GM23338 (cell line): ENCODE data around the gene NHLH1. TPM values are rescaled to one million over a fixed set of nuclear protein-coding genes. Genes with fewer than 3 reads are reported as not detected.

Experiments
- ATAC-seq: fragments of 200-7000 bp; cut with Tn5 transposase; 3 replicates; pipeline ENCODE4 v1.9.1; 2020
- DNase-seq: peaks from one replicate; pipeline ENCODE4 v3.0.0-alpha.2; 2015; ENCODE audit warnings: low spot score
- H2AFZ ChIP-seq: fragments of 200-600 bp; sonication (generic); 2 replicates; pipeline ENCODE4 v1.8.0; 2016; ENCODE audit warnings: antibody characterized with exemption, mild to moderate bottlenecking, moderate library complexity
- H3F3A ChIP-seq: fragments of 200-600 bp; sonication (generic); replicated peaks from 2 replicates; pipeline ENCODE4 v1.8.0; 2017; ENCODE audit warnings: antibody characterized with exemption, mixed run types, low read depth
- H3K27ac ChIP-seq: fragments of 200-600 bp; sonication (generic); 2 replicates; pipeline ENCODE4 v1.6.1; 2016; ENCODE audit warnings: low read depth
- H3K27me3 ChIP-seq: fragments of 200-600 bp; sonication (generic); 2 replicates; pipeline ENCODE4 v1.8.0; 2016; ENCODE audit warnings: mild to moderate bottlenecking, mixed run types, moderate library complexity; ENCODE audit not compliant: insufficient read depth
- H3K36me3 ChIP-seq: fragments of 200-600 bp; sonication (generic); 2 replicates; pipeline ENCODE4 v1.8.0; 2016; ENCODE audit warnings: mild to moderate bottlenecking; ENCODE audit not compliant: insufficient read depth
- H3K4me1 ChIP-seq: fragments of 200-600 bp; sonication (generic); 2 replicates; pipeline ENCODE4 v1.8.0; 2016; ENCODE audit warnings: mild to moderate bottlenecking, moderate library complexity; ENCODE audit not compliant: insufficient read depth
- H3K4me2 ChIP-seq: fragments of 200-600 bp; sonication (generic); 2 replicates; pipeline ENCODE4 v1.7.1; 2017; ENCODE audit warnings: mixed run types
- H3K4me3 ChIP-seq: fragments of 200-600 bp; sonication (generic); 2 replicates; pipeline ENCODE4 v1.6.1; 2016; ENCODE audit warnings: mixed run types
- H3K79me2 ChIP-seq: fragments of 200-600 bp; sonication (generic); replicated peaks from 2 replicates; pipeline ENCODE4 v1.8.0; 2017; ENCODE audit warnings: mild to moderate bottlenecking; ENCODE audit not compliant: insufficient read depth
- H3K9me2 ChIP-seq: fragments of 200-600 bp; sonication (generic); 2 replicates; pipeline ENCODE4 v1.8.0; 2017; ENCODE audit not compliant: insufficient read depth
- H4K20me1 ChIP-seq: fragments of 200-600 bp; sonication (generic); replicated peaks from 2 replicates; pipeline ENCODE4 v1.8.0; 2017; ENCODE audit warnings: mild to moderate bottlenecking; ENCODE audit not compliant: insufficient read depth
- H3K27ac Mint-ChIP-seq: 2 replicates; pipeline ENCODE4 v1.8.0; 2020; ENCODE audit warnings: inconsistent platforms, mild to moderate bottlenecking, moderate library complexity, mixed read lengths
- H3K27me3 Mint-ChIP-seq: 3 replicates; pipeline ENCODE4 v1.8.0; 2022; ENCODE audit warnings: low read depth, mild to moderate bottlenecking, moderate library complexity, mixed read lengths, inconsistent platforms; ENCODE audit not compliant: insufficient read depth, poor library complexity
- H3K36me3 Mint-ChIP-seq: 3 replicates; pipeline ENCODE4 v1.8.0; 2021; ENCODE audit warnings: low read depth, mild to moderate bottlenecking, inconsistent platforms, moderate library complexity, mixed read lengths
- H3K4me1 Mint-ChIP-seq: 3 replicates; pipeline ENCODE4 v1.8.0; 2020; ENCODE audit warnings: mild to moderate bottlenecking, inconsistent platforms, mixed read lengths
- H3K4me3 Mint-ChIP-seq: 3 replicates; pipeline ENCODE4 v1.8.0; 2021; ENCODE audit warnings: moderate library complexity, mild to moderate bottlenecking, inconsistent platforms, mixed read lengths
- H3K9me3 Mint-ChIP-seq: 3 replicates; pipeline ENCODE4 v1.8.0; 2020; ENCODE audit warnings: moderate library complexity, mild to moderate bottlenecking, inconsistent platforms, mixed read lengths
- CREB1 ChIP-seq: fragments of 250-450 bp; sonication (Bioruptor Pico); IDR thresholded peaks from 2 replicates; pipeline ENCODE4 v1.5.0; 2020; ENCODE audit warnings: low read depth, mild to moderate bottlenecking, moderate library complexity
- EZH2 ChIP-seq: fragments of 200-600 bp; sonication (generic); IDR thresholded peaks from one replicate; pipeline ENCODE4 v1.8.0; 2017; ENCODE audit warnings: antibody characterized with exemption, mild to moderate bottlenecking, low read depth; ENCODE audit not compliant: unreplicated experiment
- JUNB ChIP-seq: IDR thresholded peaks from one replicate; pipeline ENCODE4 v1.6.1; 2016; ENCODE audit warnings: antibody characterized with exemption; ENCODE audit not compliant: unreplicated experiment
- NANOG ChIP-seq: IDR thresholded peaks from 2 replicates; pipeline ENCODE4 v1.6.1; 2016; ENCODE audit warnings: antibody characterized with exemption, borderline replicate concordance
- POLR2AphosphoS5 ChIP-seq: IDR thresholded peaks from 2 replicates; pipeline ENCODE4 v1.6.1; 2016; ENCODE audit warnings: antibody characterized with exemption, low read depth
- STAT1 ChIP-seq: IDR thresholded peaks from one replicate; pipeline ENCODE4 v1.6.1; 2016; ENCODE audit warnings: antibody characterized with exemption; ENCODE audit not compliant: unreplicated experiment
- ZNF114 ChIP-seq: fragments of 250-450 bp; sonication (Bioruptor Pico); IDR thresholded peaks from 2 replicates; pipeline ENCODE4 v1.5.0; 2020; ENCODE audit warnings: mild to moderate bottlenecking, moderate library complexity
- ZNF331 ChIP-seq: fragments of 250-450 bp; sonication (Bioruptor Pico); IDR thresholded peaks from 2 replicates; pipeline ENCODE4 v1.5.0; 2020; ENCODE audit warnings: low read depth, mild to moderate bottlenecking, moderate library complexity
- polyA plus RNA-seq: library from polyadenylated mRNA; unstranded; fragments of >200 nt; fragmentation: Nextera tagmentation; extraction: Ambion mirVana; gene quantifications from 2 replicates; pipeline ENCODE4 v1.2.1, GENCODE V29; 2016
- total RNA-seq: library from RNA; depleted of rRNA; stranded (reverse); fragments of >200 nt; shearing (Covaris generic); gene quantifications from 2 replicates; pipeline ENCODE4 v1.2.3, GENCODE V29; 2014
- TF ChIP-seq, protein P1 (sequence below): IDR thresholded peaks from one replicate; pipeline ENCODE4 v1.6.1; 2018; ENCODE audit warnings: antibody characterized with exemption; ENCODE audit not compliant: unreplicated experiment
- TF ChIP-seq, protein P2 (sequence below): IDR thresholded peaks from 2 replicates; pipeline ENCODE4 v1.6.1; 2016; ENCODE audit warnings: antibody characterized with exemption

NHLH1 gene
- total and polyA plus RNA-seq, 2 experiments from 2014 or later: 0.69 to 0.89 TPM

DNA sequence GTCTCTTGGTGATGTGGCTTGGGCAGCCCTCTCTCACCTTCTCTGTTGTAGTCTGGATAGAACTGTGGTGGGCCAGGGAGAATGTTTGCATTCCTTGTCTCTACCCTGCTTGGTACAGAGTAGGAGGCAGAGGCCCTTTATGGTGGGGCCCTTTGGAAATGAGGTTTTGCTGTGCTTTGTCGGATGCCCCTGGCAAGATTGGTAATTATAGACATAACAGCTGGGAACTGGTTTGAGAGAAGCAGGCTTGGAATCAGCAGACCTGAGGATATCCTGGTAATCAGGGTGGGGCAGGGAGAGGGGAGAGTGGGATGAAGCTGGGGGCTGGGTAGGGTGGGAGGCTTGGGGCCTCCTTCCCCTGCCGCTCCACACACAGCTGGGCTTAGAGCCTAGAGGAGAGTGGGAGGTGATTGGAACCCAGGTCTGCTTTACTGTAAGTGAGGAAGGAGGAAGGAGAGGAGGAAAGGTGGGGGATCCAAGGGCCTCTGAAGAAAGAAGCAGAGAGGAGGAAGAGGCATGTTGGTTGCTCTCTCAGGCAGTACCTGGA lies 38.5 kb downstream of the NHLH1 start:
- H3K4me1 Mint-ChIP-seq: peaks cover 83% of the 10 kb centered on the region
- Histone ChIP-seq H3K4me2 (no peak overlapping the region), H3K4me3 (no peak overlapping the region), H3K79me2 (peaks cover 98% of the 10 kb centered on the region), H3K27me3 (no peaks in the 10 kb centered on the region), H2AFZ (no peak overlapping the region), H3K27ac (no peak overlapping the region), H3K4me1 (peaks cover 65% of the 10 kb centered on the region), H3K9me2 (no peaks in the 10 kb centered on the region), H4K20me1 (peaks cover 24% of the 10 kb centered on the region; the same call in 1 of the 2 replicates), H3F3A (0 out of 2 replicates have a peak, but pooled peaks cover 3% of the 10 kb centered on the region), H3K36me3 (no peaks in the 10 kb centered on the region)
- H3K27ac Mint-ChIP-seq: no peak overlapping the region
- H3K36me3 Mint-ChIP-seq: peaks cover 16% of the 10 kb centered on the region
- DNase-seq: no peak
- no peak for ATAC-seq
- H3K9me3 Mint-ChIP-seq: no peaks in the 10 kb centered on the region
- TF ChIP-seq CREB1 (CRISPR knock-in tag): no peak
- no peak for TF ChIP-seq STAT1
- TF ChIP-seq ZNF331 (CRISPR knock-in tag): no peak
- TF ChIP-seq JUNB: no peak
- TF ChIP-seq, protein P1, sequence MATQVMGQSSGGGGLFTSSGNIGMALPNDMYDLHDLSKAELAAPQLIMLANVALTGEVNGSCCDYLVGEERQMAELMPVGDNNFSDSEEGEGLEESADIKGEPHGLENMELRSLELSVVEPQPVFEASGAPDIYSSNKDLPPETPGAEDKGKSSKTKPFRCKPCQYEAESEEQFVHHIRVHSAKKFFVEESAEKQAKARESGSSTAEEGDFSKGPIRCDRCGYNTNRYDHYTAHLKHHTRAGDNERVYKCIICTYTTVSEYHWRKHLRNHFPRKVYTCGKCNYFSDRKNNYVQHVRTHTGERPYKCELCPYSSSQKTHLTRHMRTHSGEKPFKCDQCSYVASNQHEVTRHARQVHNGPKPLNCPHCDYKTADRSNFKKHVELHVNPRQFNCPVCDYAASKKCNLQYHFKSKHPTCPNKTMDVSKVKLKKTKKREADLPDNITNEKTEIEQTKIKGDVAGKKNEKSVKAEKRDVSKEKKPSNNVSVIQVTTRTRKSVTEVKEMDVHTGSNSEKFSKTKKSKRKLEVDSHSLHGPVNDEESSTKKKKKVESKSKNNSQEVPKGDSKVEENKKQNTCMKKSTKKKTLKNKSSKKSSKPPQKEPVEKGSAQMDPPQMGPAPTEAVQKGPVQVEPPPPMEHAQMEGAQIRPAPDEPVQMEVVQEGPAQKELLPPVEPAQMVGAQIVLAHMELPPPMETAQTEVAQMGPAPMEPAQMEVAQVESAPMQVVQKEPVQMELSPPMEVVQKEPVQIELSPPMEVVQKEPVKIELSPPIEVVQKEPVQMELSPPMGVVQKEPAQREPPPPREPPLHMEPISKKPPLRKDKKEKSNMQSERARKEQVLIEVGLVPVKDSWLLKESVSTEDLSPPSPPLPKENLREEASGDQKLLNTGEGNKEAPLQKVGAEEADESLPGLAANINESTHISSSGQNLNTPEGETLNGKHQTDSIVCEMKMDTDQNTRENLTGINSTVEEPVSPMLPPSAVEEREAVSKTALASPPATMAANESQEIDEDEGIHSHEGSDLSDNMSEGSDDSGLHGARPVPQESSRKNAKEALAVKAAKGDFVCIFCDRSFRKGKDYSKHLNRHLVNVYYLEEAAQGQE: no peak
- TF ChIP-seq ZNF114: no peak
- TF ChIP-seq POLR2AphosphoS5: no peak
- H3K4me3 Mint-ChIP-seq: no peak overlapping the region
- peaks cover 10% of the 10 kb centered on the region for H3K27me3 Mint-ChIP-seq

- peaks cover 99% of the 10 kb centered on the region for H3K79me2 ChIP-seq
- Mint-ChIP-seq H3K27me3 (peaks cover 8% of the 10 kb centered on the region), H3K36me3 (peaks cover 16% of the 10 kb centered on the region), H3K4me1 (peaks cover 93% of the 10 kb centered on the region), H3K4me3 (no peak overlapping the region), H3K9me3 (no peaks in the 10 kb centered on the region), H3K27ac (no peak overlapping the region)
- no peaks in the 10 kb centered on the region for H3K36me3 ChIP-seq
- ATAC-seq (no peak), DNase-seq (no peak)
- no peak overlapping the region for H3K4me2 ChIP-seq
- H3K9me2 ChIP-seq: no peaks in the 10 kb centered on the region
- H4K20me1 ChIP-seq: peaks cover 24% of the 10 kb centered on the region; the same call in 1 of the 2 replicates
- H3K27me3 ChIP-seq: no peaks in the 10 kb centered on the region
- no peak overlapping the region for H3K27ac ChIP-seq
- H3K4me1 ChIP-seq: peaks cover 74% of the 10 kb centered on the region
- no peak overlapping the region for H3K4me3 ChIP-seq
- H3F3A ChIP-seq: 0 out of 2 replicates have a peak, but pooled peaks cover 3% of the 10 kb centered on the region
- no peak overlapping the region for H2AFZ ChIP-seq
- no peak for TF ChIP-seq STAT1
- no peak for TF ChIP-seq CREB1 (CRISPR knock-in tag)
- TF ChIP-seq NANOG: no peak
- TF ChIP-seq, protein P1: no peak
- no peak for TF ChIP-seq EZH2
- no peak for TF ChIP-seq ZNF331 (CRISPR knock-in tag)
- TF ChIP-seq, protein P2, sequence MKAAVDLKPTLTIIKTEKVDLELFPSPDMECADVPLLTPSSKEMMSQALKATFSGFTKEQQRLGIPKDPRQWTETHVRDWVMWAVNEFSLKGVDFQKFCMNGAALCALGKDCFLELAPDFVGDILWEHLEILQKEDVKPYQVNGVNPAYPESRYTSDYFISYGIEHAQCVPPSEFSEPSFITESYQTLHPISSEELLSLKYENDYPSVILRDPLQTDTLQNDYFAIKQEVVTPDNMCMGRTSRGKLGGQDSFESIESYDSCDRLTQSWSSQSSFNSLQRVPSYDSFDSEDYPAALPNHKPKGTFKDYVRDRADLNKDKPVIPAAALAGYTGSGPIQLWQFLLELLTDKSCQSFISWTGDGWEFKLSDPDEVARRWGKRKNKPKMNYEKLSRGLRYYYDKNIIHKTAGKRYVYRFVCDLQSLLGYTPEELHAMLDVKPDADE: no peak
- TF ChIP-seq POLR2AphosphoS5: no peak
- TF ChIP-seq JUNB: no peak
These were observed 39.5 kb downstream of the NHLH1 start for GRCh38 chr1:160406131-160406968.
